GM18870 (cell line): ENCODE measurements around the gene ANKS1A.
"Not testable (repeated sequence)": the region's sequence is repeated elsewhere in the genome, so short reads cannot be mapped to it uniquely, and the experiment has no call there.

Experiments used
- ATAC-seq: cut with Tn5 transposase; IDR thresholded peaks from one replicate; pipeline ENCODE4 v1.9.1; 2021; ENCODE audit warnings: moderate library complexity; ENCODE audit not compliant: unreplicated experiment

Gene ANKS1A

DNA sequence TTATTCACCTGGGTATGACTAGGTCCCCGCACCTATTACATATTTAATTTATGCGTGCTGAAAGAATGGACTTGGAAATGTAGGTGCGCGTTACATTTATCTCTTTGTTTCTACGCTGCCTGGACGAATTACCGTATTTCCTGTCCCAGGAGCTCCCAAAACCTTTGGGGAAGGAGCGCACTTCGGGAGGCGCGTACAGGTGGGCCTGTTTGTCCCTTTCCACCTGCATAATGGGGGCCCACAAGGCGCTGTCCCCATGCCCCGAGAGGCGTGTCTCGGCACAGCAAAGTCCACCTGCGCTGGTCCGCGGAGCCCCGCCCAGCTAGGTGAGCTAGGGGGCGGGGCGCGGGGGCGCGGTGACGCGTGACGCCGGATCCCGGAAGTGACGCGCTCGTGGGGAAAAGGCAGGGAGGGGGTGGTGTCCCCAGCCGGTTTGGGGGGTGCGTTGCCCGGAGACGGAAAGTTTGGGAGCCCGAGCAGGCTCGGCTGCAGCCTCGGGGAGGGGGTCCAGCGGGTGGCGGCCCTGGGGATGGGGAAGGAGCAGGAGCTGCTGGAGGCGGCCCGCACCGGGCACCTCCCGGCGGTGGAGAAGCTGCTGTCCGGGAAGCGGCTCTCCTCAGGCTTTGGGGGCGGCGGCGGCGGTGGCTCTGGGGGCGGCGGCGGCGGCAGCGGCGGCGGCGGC lies at the start of gene ANKS1A:
Gene ANKS1A (plus strand): TSS at position 382 of the 682 bp plus-strand sequence. CDS start 148 bp downstream, at position 530.
- no peak for ATAC-seq

DNA sequence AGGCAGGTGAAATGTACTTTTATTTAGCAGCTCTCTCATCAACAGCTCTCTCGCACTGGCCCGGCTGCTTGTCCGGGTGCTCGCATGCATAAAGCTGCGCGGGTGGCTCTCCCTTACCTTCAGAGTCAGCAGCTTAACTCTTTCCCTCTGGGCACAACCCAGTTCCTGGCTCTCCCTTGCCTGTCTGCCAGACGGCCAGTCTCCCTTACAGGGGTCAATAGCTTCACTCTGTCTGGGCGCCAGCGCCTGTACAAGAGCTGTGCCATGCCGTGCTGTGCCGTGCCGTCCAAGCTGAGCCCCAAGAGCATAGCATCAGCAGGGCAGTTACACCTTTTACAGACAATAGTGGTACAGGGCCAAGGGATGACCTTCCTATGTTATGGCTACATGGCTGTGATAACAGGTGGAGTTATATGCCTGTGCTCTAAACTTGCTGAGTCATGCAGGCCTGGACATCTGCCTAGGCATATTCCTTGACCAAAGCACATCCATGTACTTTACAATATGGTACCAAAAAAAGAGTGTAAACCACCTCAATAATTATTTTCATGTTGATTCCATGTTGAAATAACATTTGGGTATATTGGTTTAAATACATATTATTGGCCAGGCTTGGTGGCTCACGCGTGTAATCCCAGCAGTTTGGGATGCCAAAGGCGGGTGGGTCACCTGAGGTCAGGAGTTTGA lies 49.2 kb upstream of the ANKS1A start:
- ATAC-seq = no peak

DNA sequence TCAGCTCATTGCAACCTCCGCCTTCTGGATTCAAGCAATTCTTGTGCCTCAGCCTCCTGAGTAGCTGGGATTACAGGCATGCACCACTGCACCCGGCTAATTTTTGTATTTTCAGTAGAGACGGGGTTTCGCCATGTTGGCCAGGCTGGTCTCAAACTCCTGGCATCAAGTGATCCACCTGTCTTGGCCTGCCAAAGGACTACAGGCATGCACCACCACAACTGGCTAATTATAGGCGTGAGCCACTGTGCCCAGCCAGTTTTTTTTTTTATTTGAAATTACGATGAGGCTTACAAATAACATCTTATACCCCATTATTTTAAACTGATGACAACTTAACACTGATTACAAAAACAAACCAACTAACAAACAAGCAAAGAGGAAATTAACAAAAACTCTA lies 40.0 kb upstream of the ANKS1A start:
- ATAC-seq = not testable (repeated sequence)

DNA sequence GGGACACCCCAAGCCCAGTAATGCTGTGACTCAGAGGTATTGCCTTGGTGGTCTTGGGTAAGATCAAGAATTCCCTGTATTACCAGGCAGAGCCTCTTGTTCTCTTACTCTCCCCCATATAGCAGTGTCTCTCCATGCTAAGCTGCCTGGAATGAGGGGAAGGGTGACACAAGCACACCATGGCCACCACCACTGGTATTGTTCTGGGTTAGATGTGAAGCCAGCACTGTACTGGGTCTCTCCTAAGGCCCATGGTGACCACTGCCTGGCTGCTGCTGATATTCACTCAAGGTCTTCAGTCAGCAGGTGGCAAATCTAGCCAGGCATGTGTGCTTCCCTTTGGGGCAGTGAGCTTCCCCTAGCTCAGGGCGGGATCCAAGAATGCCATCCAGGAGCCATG lies 37.7 kb upstream of the ANKS1A start:
- no peak for ATAC-seq

DNA sequence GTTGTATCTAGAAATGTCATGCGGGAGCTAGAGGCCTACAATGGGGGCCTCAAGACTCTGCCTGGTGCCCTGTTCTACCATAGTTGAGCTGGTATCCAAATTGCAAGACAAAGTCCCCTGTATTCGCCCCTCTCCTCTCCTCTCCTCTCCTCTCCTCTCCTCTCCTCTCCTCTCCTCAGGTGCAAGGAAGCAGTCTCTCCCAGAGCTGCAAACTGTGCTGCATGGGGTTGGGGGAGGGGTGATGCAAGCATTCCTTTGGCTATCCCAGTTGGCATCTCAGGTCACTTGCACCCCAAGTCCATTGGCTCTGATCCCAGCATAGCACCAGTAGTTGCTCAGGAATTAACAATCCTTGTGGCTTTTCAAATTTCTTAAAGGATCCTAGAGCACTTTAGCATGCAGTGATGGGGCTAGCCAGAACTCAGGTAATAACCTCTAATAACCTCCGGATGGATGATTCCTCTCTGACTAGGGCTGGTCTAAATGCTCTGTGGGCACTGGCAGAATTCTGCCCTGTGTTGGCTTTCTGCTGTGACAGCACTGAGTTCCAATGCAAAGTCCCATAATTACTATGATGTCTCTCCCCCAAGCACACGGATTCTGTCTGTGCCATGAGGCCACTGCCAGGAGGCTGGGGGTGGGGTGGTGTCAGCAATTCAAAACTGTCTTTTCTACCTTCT lies 36.5 kb upstream of the ANKS1A start:
- ATAC-seq = no peak

- no peak for ATAC-seq
These were observed 33.6 kb upstream of the ANKS1A start for GRCh38 chr6:34855463-34855862.

GRCh38 chr6:34858681-34859080 lies 30.4 kb upstream of the ANKS1A start:
- ATAC-seq = no peak

GRCh38 chr6:34859951-34860350 lies 29.1 kb upstream of the ANKS1A start:
- no peak for ATAC-seq

- no peak for ATAC-seq
These were observed 28.3 kb upstream of the ANKS1A start for GRCh38 chr6:34860776-34861175.

- no peak for ATAC-seq
These were observed 25.0 kb upstream of the ANKS1A start for GRCh38 chr6:34864007-34864406.

DNA sequence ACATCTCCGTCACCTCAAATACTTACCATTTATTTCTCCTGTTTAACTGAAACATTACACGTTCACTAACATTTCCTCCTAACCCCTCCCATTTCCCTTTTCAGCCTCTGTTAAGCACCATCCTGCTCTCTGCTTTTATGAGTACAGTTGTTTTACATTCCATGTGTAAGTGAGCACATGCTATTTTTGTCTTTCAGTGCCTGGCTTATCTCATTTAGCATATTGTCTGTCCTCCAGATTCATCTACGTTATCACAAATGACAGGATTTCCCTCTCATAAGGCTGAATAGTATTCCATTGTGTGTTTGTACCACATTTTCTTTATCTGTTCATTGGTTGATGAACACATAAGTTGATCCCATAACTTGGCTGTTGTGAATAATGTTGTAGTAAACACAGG lies 23.9 kb upstream of the ANKS1A start:
- ATAC-seq = no peak

- no peak for ATAC-seq
These were observed 22.5 kb upstream of the ANKS1A start for GRCh38 chr6:34866509-34866908.

- ATAC-seq = no peak
These were observed 21.6 kb upstream of the ANKS1A start for GRCh38 chr6:34867484-34867883.

- no peak for ATAC-seq
These were observed 17.2 kb upstream of the ANKS1A start for GRCh38 chr6:34871853-34872252.

GRCh38 chr6:34872332-34872731 lies 16.7 kb upstream of the ANKS1A start:
- no peak for ATAC-seq

DNA sequence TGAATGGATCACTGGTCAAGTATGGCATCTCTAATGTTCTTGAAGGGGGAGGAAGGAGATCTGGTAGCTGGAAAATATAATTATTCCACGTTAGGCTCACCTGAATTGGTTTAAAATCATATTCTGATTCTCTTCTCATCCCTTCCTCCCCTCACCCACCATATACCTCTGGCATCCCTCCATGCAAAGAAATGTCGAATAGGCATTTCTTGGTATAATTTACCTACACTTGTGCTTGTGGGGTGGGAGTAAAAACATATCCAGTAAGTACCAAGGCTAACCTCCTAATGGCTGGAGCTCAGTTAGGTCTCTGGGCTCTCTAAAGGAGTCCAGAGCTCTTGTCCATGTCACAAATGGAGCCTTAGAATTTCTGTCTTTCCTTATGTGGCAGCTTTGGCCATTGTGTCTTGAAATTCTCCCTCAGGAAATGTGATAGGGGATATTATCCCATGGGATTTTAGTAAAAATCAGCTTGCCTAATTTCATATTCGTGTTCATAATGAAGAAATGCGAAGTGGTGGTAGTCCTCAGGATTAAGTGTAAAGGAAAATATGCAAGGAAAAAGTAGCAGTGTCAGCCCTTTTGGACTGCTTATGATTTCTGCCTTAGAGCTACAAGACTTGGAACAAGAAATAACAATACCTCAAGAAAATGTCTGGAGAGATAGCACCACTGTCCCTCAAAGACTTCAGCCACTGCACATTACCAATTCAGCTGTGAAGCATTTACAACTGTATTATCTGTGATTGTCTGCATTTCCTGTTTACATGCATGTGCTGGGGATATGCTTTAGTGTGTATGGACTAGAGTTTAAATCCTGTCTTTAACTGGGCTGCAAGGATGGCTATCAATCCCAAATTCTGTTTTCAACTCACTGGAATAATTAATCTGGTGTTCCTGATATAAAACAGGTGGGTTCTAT lies 13.5 kb upstream of the ANKS1A start:
- no peak for ATAC-seq

GRCh38 chr6:34876472-34876871 lies 12.6 kb upstream of the ANKS1A start:
- ATAC-seq = no peak

DNA sequence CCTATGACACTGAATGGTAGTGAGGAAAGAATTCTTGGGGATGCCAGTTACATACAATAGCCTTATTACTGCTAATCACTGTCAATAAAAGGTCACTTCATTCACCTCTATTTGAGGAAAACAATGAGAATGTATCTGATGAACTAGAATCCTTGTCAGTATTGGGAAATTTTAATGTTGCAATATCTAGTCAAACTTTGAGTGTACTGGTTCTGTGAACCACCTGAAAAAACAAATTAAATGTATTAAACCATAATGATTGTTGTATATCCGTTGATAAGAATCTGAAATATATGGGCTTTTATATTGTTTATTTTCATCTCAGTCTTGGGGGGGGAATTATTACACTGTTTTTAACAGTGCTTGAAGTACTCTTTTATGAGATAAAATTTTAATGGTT lies 11.8 kb upstream of the ANKS1A start:
- ATAC-seq = no peak

DNA sequence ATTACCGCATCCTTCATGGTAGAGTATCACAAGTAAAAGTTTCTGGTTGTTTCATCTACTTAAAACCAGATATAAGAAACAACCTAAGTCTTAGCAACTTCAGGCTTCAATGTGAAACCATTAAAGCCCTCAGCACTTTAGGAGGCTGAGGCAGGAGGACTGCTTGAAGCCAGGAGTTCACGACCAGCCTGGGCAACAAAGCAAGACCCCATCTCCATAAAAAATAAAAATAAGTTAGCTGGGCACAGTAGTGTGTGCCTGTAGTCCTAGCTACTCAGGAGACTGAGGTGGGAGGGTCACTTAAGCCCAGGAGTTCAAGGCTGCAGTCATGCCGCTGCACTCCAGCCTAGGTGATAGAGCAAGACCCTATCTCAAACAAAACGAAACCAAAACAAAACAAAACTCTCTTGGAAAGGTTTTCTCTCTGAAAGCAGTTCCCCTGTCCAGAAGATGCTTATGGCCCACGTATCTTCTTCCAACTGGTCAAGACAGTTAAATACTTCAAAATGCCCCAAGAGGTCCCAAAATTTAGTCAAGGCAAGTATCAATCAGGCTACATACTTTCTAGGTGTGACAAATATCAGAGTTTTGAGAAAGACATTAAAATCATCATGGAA lies 11.1 kb upstream of the ANKS1A start:
- ATAC-seq = no peak

DNA sequence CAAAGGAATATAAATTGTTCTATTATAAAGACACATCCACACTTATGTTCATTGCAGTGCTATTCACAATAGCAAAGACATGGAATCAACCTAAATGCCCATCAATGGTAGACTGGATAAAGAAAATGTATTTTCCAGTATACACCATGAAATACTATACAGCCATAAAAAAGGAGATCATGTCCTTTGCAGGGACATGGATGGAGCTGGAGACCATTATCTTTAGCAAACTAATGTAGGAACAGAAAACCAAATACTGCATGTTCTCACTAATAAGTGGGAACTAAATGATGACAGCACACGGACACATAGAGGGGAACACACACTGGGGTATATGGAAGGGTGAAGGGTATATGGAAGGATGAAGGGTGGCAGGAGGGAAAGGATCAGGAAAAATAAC lies 5.0 kb upstream of the ANKS1A start:
- ATAC-seq = not testable (repeated sequence)

DNA sequence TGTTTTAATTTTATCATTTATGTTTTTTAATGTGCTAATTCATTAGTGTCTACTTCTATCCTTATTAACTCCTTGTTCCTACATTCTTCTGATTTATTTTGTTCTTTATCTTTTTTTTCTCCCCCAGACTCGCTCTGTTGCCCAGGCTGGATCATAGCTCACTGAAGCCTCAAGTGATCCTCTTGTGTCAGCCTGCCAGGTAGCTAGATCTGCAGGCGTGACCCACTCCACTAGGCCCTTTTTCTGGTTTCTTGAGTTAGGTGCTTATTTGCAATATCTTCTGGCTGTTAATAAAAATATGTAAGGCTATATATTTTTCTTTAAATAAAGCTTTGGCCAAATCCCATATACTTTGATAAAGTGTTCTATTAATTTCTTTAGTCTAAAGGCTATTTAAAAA lies 4.1 kb upstream of the ANKS1A start:
- ATAC-seq = no peak
